GM13976 (cell line): ENCODE results near the gene FARS2.

ENCODE experiments used
- DNase-seq: peaks from one replicate; pipeline ENCODE4 v3.0.0; 2012; ENCODE audit warnings: low spot score
- CTCF ChIP-seq: IDR thresholded peaks from 2 replicates; pipeline ENCODE4 v1.5.1; 2012; ENCODE audit warnings: borderline replicate concordance, mild to moderate bottlenecking; ENCODE audit not compliant: insufficient read depth; ENCODE audit errors: extremely low read depth, missing control alignments, control extremely low read depth
- in situ Hi-C: fragments of 300-500 bp; cut with MboI; formaldehyde crosslinking; loops from one replicate; pipeline ENCODE4 v1.12.0; 2022; ENCODE audit warnings: low sequenced_read_pairs, mixed read lengths, inconsistent platforms; ENCODE audit not compliant: unreplicated experiment

FARS2 gene

GRCh38 chr6:5234874-5235273 lies 26.4 kb upstream of the FARS2 start:
- DNase-seq: no peak
- in situ Hi-C loops: no loop called here
- no peak for TF ChIP-seq CTCF

GRCh38 chr6:5235830-5236229 lies 25.5 kb upstream of the FARS2 start:
- no peak for TF ChIP-seq CTCF
- in situ Hi-C loops: no loop called here
- no peak for DNase-seq

GRCh38 chr6:5237805-5238204 lies 23.5 kb upstream of the FARS2 start:
- in situ Hi-C loops: no loop called here
- no peak for DNase-seq
- TF ChIP-seq CTCF: no peak

GRCh38 chr6:5238336-5238735 lies 23.0 kb upstream of the FARS2 start:
- TF ChIP-seq CTCF: no peak
- in situ Hi-C loops: no loop called here
- DNase-seq: no peak

- in situ Hi-C loops: no loop called here
- no peak for TF ChIP-seq CTCF
- no peak for DNase-seq
Measured at GRCh38 chr6:5241252-5241651, 20.1 kb upstream of the FARS2 start.

- DNase-seq: no peak
- in situ Hi-C loops: no loop called here
- no peak for TF ChIP-seq CTCF
Measured at GRCh38 chr6:5243069-5243468, 18.2 kb upstream of the FARS2 start.

GRCh38 chr6:5246141-5247097 lies 14.9 kb upstream of the FARS2 start:
- in situ Hi-C loops: no loop called here
- TF ChIP-seq CTCF: no peak
- no peak for DNase-seq
